ENCODE data around the gene SUPT4H1.
A peak's percentile ranks its signal among the peaks of the same experiment; 100 is the strongest.

SUPT4H1 gene

GRCh38 chr17:58327363-58328194 lies 24.4 kb downstream of the SUPT4H1 start:
- ATAC-seq (ENCODE audit: insufficient read depth, low read depth) (no peak), DNase-seq (no peak)

GRCh38 chr17:58326609-58327362 lies 25.2 kb downstream of the SUPT4H1 start:
- Histone ChIP-seq H3K4me2 (ENCODE audit: insufficient read depth, low read length) (peak overlapping the region; percentile 68; the same call in 1 of the 2 replicates), H3K36me3 (ENCODE audit: insufficient read depth, low read length) (peaks cover 36% of the 10 kb centered on the region), H3K4me3 (ENCODE audit: low read depth in 1 of 2, low read length in 2 of 2) (peak overlapping the region in 1 of 2 experiments; percentile 96; a peak in 1 of 4 replicates), H3K27me3 (ENCODE audit: insufficient read depth, low read length, poor library complexity) (no peaks in the 10 kb centered on the region), H2AFZ (ENCODE audit: low read depth, low read length) (no peak overlapping the region), H3K9me3 (ENCODE audit: insufficient read depth, low read length, severe bottlenecking) (no peaks in the 10 kb centered on the region), H4K20me1 (ENCODE audit: insufficient read depth, low read length) (peaks cover 57% of the 10 kb centered on the region), H3K9ac (ENCODE audit: low read depth, low read length) (peak overlapping the region; percentile 99), H3K4me1 (ENCODE audit: insufficient read depth, low read length) (peaks cover 32% of the 10 kb centered on the region), H3K27ac (ENCODE audit: low read length) (peak overlapping the region; percentile 98; the same call in 1 of the 2 replicates), H3K79me2 (ENCODE audit: insufficient read depth, low read length) (peaks cover 27% of the 10 kb centered on the region)
- ATAC-seq (ENCODE audit: insufficient read depth, low read depth), result no peak
- DNase-seq, result peak; percentile 52
- TF ChIP-seq EZH2 (IDR thresholded peaks at IDR 0.05; ENCODE audit: borderline replicate concordance, low read depth, low read length, severe bottlenecking) (no peak), CTCF (IDR thresholded peaks at IDR 0.05; ENCODE audit: borderline replicate concordance, extremely low read depth, low read length, poor library complexity, severe bottlenecking) (no peak)

More at GRCh38 chr17:58327363-58328194, 24.4 kb downstream of the SUPT4H1 start:
- no peaks in the 10 kb centered on the region for H3K9me3 ChIP-seq (ENCODE audit: insufficient read depth, low read length, severe bottlenecking)
- H3K4me3 ChIP-seq (ENCODE audit: low read depth in 1 of 2, low read length in 2 of 2), result peak overlapping the region in 1 of 2 experiments; percentile 96; a peak in 2 of 4 replicates
- H3K79me2 ChIP-seq (ENCODE audit: insufficient read depth, low read length), result peaks cover 34% of the 10 kb centered on the region
- peaks cover 62% of the 10 kb centered on the region for H4K20me1 ChIP-seq (ENCODE audit: insufficient read depth, low read length)
- no peak for TF ChIP-seq EZH2 (IDR thresholded peaks at IDR 0.05; ENCODE audit: borderline replicate concordance, low read depth, low read length, severe bottlenecking)
- no peak for TF ChIP-seq CTCF (IDR thresholded peaks at IDR 0.05; ENCODE audit: borderline replicate concordance, extremely low read depth, low read length, poor library complexity, severe bottlenecking)
- no peaks in the 10 kb centered on the region for H3K27me3 ChIP-seq (ENCODE audit: insufficient read depth, low read length, poor library complexity)
- H3K4me1 ChIP-seq (ENCODE audit: insufficient read depth, low read length), result peaks cover 32% of the 10 kb centered on the region
- no peak overlapping the region for H2AFZ ChIP-seq (ENCODE audit: low read depth, low read length)
- peak overlapping the region; percentile 68 for H3K4me2 ChIP-seq (ENCODE audit: insufficient read depth, low read length)
- peaks cover 35% of the 10 kb centered on the region for H3K36me3 ChIP-seq (ENCODE audit: insufficient read depth, low read length)
- H3K27ac ChIP-seq (ENCODE audit: low read length), result peak overlapping the region; percentile 98
- H3K9ac ChIP-seq (ENCODE audit: low read depth, low read length), result peak overlapping the region; percentile 99

GRCh38 chr17:58325976-58326468 lies 26.0 kb downstream of the SUPT4H1 start:
- Histone ChIP-seq H3K27me3 (ENCODE audit: insufficient read depth, low read length, poor library complexity) (no peaks in the 10 kb centered on the region), H3K9me3 (ENCODE audit: insufficient read depth, low read length, severe bottlenecking) (no peaks in the 10 kb centered on the region), H3K4me2 (ENCODE audit: insufficient read depth, low read length) (no peak overlapping the region), H3K4me3 (ENCODE audit: low read depth in 1 of 2, low read length in 2 of 2) (no peak overlapping the region), H3K27ac (ENCODE audit: low read length) (peak overlapping the region; percentile 7; the same call in 1 of the 2 replicates), H2AFZ (ENCODE audit: low read depth, low read length) (no peak overlapping the region), H3K36me3 (ENCODE audit: insufficient read depth, low read length) (peaks cover 30% of the 10 kb centered on the region), H3K79me2 (ENCODE audit: insufficient read depth, low read length) (peaks cover 19% of the 10 kb centered on the region), H3K9ac (ENCODE audit: low read depth, low read length) (no peak overlapping the region), H4K20me1 (ENCODE audit: insufficient read depth, low read length) (peaks cover 50% of the 10 kb centered on the region), H3K4me1 (ENCODE audit: insufficient read depth, low read length) (peaks cover 32% of the 10 kb centered on the region)
- TF ChIP-seq EZH2 (IDR thresholded peaks at IDR 0.05; ENCODE audit: borderline replicate concordance, low read depth, low read length, severe bottlenecking), result no peak
- TF ChIP-seq CTCF (IDR thresholded peaks at IDR 0.05; ENCODE audit: borderline replicate concordance, extremely low read depth, low read length, poor library complexity, severe bottlenecking), result peak; percentile 6
- DNase-seq, result peak; percentile 39
- no peak for ATAC-seq (ENCODE audit: insufficient read depth, low read depth)
